Thyroid gland (tissue), 4 donors: ENCODE measurements around the gene CLMP.

Source experiments
- POLR2A ChIP-seq, 2 donors: fragments of 450-650 bp; IDR thresholded peaks; one replicate each; pipeline ENCODE4 v1.6.1; 2017; ENCODE audit warnings: antibody characterized with exemption in 2 of 2, mild to moderate bottlenecking in 2 of 2, moderate library complexity in 1 of 2
- TF ChIP-seq, protein P1 (sequence below), 6 experiments: fragments of 200-600 bp in 3 of 6; fragments of 450-650 bp in 3 of 6; sonication (generic) in 3 of 6; IDR thresholded peaks; one replicate each; pipeline ENCODE4 v1.5.1; 2016 to 2019; ENCODE audit warnings: antibody characterized with exemption in 6 of 6, mild to moderate bottlenecking in 2 of 6, inconsistent platforms in 1 of 6, moderate library complexity in 1 of 6

DNA sequence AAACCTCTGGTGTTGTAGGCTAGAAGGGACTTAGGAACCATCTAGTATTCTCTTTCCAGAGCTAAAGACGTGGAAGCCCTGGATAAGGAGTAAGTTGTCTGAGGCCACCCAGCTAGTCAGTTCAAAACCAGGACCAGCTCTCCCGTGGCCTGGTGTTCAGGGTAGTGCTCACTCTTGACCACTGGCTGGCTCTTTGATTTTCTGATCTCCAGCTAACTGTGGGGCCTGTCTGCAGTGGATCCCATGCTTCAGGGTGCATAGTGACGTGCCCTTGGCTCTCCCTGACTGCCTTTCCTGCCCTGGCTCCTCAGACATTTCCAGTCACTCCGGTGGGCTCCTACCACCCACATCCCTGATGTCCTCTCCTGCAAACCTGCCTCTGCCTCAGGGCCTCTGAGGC lies 1.3 kb downstream of the CLMP start:
- TF ChIP-seq, protein P1, sequence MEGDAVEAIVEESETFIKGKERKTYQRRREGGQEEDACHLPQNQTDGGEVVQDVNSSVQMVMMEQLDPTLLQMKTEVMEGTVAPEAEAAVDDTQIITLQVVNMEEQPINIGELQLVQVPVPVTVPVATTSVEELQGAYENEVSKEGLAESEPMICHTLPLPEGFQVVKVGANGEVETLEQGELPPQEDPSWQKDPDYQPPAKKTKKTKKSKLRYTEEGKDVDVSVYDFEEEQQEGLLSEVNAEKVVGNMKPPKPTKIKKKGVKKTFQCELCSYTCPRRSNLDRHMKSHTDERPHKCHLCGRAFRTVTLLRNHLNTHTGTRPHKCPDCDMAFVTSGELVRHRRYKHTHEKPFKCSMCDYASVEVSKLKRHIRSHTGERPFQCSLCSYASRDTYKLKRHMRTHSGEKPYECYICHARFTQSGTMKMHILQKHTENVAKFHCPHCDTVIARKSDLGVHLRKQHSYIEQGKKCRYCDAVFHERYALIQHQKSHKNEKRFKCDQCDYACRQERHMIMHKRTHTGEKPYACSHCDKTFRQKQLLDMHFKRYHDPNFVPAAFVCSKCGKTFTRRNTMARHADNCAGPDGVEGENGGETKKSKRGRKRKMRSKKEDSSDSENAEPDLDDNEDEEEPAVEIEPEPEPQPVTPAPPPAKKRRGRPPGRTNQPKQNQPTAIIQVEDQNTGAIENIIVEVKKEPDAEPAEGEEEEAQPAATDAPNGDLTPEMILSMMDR (IDR thresholded peaks at IDR 0.05), result no peak
- TF ChIP-seq POLR2A (IDR thresholded peaks at IDR 0.05), result no peak
